KOPT-K1 (cell line): ENCODE data around the gene GATC.
A peak's percentile ranks its signal among the peaks of the same experiment; 100 is the strongest.
"Not testable (repeated sequence)": the region's sequence is repeated elsewhere in the genome, so short reads cannot be mapped to it uniquely, and the experiment has no call there.

ENCODE experiments used
- H3K27ac ChIP-seq: fragments of 200-600 bp; sonication (generic); 2 replicates; pipeline ENCODE4 v1.5.1; 2016; ENCODE audit warnings: antibody characterized with exemption, mild to moderate bottlenecking, low read depth, low read length; ENCODE audit not compliant: poor library complexity, severe bottlenecking
- H3K36me3 ChIP-seq: fragments of 200-600 bp; sonication (generic); 2 replicates; pipeline ENCODE4 v1.5.1; 2017; ENCODE audit warnings: antibody characterized with exemption, mild to moderate bottlenecking, low read length, moderate library complexity; ENCODE audit not compliant: insufficient read depth
- H3K9me3 ChIP-seq: fragments of 200-600 bp; sonication (generic); 2 replicates; pipeline ENCODE4 v1.5.1; 2017; ENCODE audit warnings: antibody characterized with exemption, low read length, mild to moderate bottlenecking; ENCODE audit not compliant: insufficient read depth, poor library complexity, severe bottlenecking

Gene GATC

GRCh38 chr12:120474616-120474960 lies 28.3 kb downstream of the GATC start:
- Histone ChIP-seq H3K9me3 (no peaks in the 10 kb centered on the region), H3K36me3 (no peaks in the 10 kb centered on the region), H3K27ac (no peak overlapping the region)

GRCh38 chr12:120475643-120476042 lies 29.4 kb downstream of the GATC start:
- H3K27ac ChIP-seq: no peak overlapping the region
- H3K9me3 ChIP-seq: no peaks in the 10 kb centered on the region
- H3K36me3 ChIP-seq: no peaks in the 10 kb centered on the region

GRCh38 chr12:120479458-120479857 lies 33.2 kb downstream of the GATC start:
- no peaks in the 10 kb centered on the region for H3K9me3 ChIP-seq

DNA sequence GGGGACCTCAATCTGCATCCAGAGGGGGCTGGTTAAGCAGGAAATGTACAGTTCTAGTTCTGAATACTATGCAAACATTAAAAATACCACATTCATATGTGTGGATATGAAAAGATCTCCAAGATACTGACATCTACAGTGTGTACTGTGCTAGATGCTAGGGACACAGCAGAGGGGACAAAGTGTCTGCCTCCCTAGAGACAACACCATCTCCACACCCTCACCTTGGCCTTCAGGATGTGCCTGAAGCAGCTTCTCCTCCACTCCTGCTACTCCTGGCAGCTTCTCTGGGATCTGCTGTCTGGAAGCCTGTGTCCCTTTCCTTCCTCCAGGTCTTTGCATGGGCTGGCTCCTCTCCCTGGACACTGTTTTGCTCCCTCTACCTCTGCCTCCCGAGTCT lies 34.0 kb downstream of the GATC start:
- peak overlapping the region; percentile 6 for H3K27ac ChIP-seq
- no peaks in the 10 kb centered on the region for H3K9me3 ChIP-seq
- H3K36me3 ChIP-seq: no peaks in the 10 kb centered on the region

More at GRCh38 chr12:120479458-120479857, 33.2 kb downstream of the GATC start:
- Histone ChIP-seq H3K27ac (no peak overlapping the region), H3K36me3 (no peaks in the 10 kb centered on the region)

- Histone ChIP-seq H3K36me3 (no peaks in the 10 kb centered on the region), H3K9me3 (no peaks in the 10 kb centered on the region), H3K27ac (peak overlapping the region; percentile 1)
These were observed 35.0 kb downstream of the GATC start for GRCh38 chr12:120481022-120481767.

DNA sequence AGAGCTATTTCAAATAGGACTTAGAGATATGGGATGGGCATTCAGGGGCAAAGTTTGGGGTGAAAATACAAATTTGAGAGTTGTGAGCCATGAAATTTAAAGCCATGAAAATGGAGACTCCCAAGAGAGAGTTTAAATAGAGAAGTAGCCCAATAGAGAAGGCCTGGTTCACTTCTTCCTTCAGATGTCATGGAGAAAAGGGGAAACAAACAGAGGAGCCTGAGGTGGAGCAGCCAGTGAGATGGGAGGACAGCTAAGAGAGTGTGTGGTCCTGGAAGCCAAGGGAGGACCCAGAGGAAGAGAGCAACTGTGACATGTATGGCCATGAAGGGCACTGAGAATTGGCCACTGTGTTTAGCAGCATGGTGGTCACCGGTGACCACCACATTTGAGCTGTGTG lies 37.4 kb downstream of the GATC start:
- H3K9me3 ChIP-seq: no peaks in the 10 kb centered on the region
- H3K36me3 ChIP-seq: no peaks in the 10 kb centered on the region
- no peak overlapping the region for H3K27ac ChIP-seq

- Histone ChIP-seq H3K9me3 (no peaks in the 10 kb centered on the region), H3K27ac (no peak overlapping the region), H3K36me3 (no peaks in the 10 kb centered on the region; the same call in 1 of the 2 replicates)
These were observed 40.0 kb downstream of the GATC start for GRCh38 chr12:120485961-120486881.

GRCh38 chr12:120487552-120487951 lies 41.3 kb downstream of the GATC start:
- H3K36me3 ChIP-seq, H3K9me3 ChIP-seq, H3K27ac ChIP-seq: not testable (repeated sequence)

GRCh38 chr12:120488057-120488640 lies 41.9 kb downstream of the GATC start:
- H3K36me3 ChIP-seq: no peaks in the 10 kb centered on the region; the same call in 1 of the 2 replicates
- no peak overlapping the region for H3K27ac ChIP-seq
- no peaks in the 10 kb centered on the region for H3K9me3 ChIP-seq

GRCh38 chr12:120489018-120489417 lies 42.8 kb downstream of the GATC start:
- H3K9me3 ChIP-seq: no peaks in the 10 kb centered on the region
- H3K27ac ChIP-seq: no peak overlapping the region
- no peaks in the 10 kb centered on the region; the same call in 1 of the 2 replicates for H3K36me3 ChIP-seq

DNA sequence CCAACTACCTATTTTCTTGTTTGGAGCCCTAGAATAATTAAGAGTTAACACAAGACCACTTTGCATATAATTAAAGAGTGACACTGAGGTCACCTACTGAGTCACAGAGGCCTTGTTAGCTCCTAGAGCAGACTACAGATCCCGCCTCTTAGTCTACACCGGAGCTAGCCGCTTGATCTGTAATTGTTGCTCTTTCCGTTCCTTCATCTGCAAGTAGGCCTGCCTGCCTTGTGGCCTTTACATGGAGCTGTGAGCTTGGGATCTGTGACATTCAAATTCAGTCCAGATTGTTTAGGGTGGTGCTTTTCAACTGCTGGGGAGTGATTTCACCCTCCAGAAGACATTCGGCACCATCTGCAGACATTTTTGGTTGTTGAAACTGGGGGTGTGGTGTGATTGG lies 44.1 kb downstream of the GATC start:
- Histone ChIP-seq H3K27ac (no peak overlapping the region), H3K9me3 (no peaks in the 10 kb centered on the region), H3K36me3 (no peaks in the 10 kb centered on the region; the same call in 1 of the 2 replicates)

DNA sequence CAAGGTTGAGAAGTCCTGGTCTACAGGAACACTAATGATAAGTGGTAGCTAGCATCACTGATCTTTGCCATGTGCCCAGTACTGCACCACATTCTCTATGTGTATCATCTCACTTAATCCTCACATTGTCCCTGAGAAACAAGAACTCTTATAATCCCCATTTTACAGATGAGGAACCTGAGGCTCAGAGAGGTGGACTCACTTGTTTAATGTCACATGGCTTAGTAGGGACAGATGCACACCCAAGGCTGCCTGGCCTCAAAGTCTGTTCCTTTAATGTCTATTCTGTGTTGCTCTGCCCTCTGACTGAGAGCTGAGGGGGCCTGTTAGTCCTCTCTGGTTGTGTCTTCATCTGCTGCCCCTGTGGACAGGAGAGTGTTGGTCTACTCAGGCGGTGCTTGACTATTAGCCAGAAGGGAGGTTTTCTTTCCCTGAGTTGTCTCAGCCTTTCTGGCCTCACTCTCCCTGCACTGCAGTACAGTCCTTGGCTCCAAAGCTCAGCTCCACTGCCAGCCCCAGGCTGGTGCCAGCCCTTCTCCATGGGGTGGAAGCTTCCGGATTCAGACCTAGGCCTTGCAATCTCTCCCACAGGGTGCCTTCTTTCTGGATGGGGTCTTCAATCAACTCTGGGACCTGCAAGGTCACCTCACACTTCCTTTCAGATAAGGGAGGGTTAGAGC lies 44.7 kb downstream of the GATC start:
- no peak overlapping the region for H3K27ac ChIP-seq
- no peaks in the 10 kb centered on the region; the same call in 1 of the 2 replicates for H3K36me3 ChIP-seq
- no peaks in the 10 kb centered on the region for H3K9me3 ChIP-seq

DNA sequence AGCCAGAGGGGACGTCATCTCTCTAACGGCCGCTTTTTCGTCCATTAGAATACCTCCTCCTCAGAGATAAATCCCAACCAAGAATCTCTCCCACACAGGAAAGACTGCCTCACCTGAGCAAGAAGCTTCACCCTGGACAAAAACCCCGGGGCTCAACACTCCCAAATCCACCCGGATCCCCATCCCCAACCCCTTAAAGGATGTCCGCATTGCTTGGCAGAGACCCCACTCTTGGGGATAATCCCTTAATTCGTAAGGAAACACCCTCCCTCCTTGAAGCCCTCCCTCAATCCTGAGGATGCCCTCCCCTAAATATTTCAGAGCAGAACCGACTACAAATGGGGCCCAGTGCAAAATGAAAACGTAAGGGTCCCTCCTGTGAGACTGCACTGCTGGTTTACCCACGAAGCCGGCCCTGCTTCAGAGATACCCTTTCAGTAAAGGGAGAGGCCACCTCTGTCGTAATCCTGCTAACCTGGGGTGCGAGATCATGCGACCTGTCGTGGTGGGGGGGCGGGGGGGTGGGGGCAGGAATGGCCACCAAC lies 49.0 kb downstream of the GATC start:
- H3K9me3 ChIP-seq: no peaks in the 10 kb centered on the region
- H3K27ac ChIP-seq: peak overlapping the region; percentile 66
- peaks cover 31% of the 10 kb centered on the region for H3K36me3 ChIP-seq

- peaks cover 37% of the 10 kb centered on the region for H3K36me3 ChIP-seq
- H3K27ac ChIP-seq: peak within 1 kb of the TSS; percentile 66
- no peaks in the 10 kb centered on the region for H3K9me3 ChIP-seq
These were observed 49.6 kb downstream of the GATC start, which contains the start of gene DYNLL1 for GRCh38 chr12:120495731-120496412. DYNLL1 (plus strand) TSS chr12:120496113; CDS start chr12:120496422, 309 bp downstream.
